GM13977 (cell line): ENCODE measurements around the gene EEF1AKMT4.
"Not testable (repeated sequence)": the region's sequence is repeated elsewhere in the genome, so short reads cannot be mapped to it uniquely, and the experiment has no call there.

ENCODE experiments used
- DNase-seq: peaks from one replicate; pipeline ENCODE4 v3.0.0; 2012; ENCODE audit warnings: low spot score
- in situ Hi-C: fragments of 300-500 bp; cut with MboI; formaldehyde crosslinking; loops from one replicate; pipeline ENCODE4 v1.12.0; 2022; ENCODE audit warnings: low sequenced_read_pairs, low pct_unique_long_range_greater_than_20kb, mixed read lengths, inconsistent platforms; ENCODE audit not compliant: unreplicated experiment
- TF ChIP-seq, protein P1 (sequence below): IDR thresholded peaks from 2 replicates; pipeline ENCODE4 v1.5.1; 2012; ENCODE audit warnings: mild to moderate bottlenecking, control low read depth; ENCODE audit not compliant: insufficient read depth; ENCODE audit errors: extremely low read depth, missing control alignments

The EEF1AKMT4 gene

DNA sequence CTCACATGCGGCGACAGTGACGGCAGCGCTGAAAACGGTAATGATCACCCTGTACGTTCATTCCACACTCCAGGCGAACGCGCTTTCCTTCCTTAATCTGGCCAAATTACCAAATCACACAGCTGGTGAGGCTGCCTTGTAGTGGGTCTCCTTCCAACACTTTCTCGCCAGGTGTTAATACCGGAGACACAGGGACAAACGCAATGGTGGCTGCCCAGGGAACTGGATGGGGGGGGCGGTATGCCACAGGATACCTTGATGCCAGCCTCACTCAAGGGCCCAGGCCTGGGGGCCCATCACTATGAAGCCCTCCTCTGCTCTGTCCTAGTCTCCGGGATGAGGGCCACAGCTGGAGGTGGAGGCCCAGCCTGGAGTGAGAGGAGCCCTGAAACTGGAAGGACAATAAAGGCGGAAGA, 13.3 kb downstream of the EEF1AKMT4 start:
- TF ChIP-seq, protein P1, sequence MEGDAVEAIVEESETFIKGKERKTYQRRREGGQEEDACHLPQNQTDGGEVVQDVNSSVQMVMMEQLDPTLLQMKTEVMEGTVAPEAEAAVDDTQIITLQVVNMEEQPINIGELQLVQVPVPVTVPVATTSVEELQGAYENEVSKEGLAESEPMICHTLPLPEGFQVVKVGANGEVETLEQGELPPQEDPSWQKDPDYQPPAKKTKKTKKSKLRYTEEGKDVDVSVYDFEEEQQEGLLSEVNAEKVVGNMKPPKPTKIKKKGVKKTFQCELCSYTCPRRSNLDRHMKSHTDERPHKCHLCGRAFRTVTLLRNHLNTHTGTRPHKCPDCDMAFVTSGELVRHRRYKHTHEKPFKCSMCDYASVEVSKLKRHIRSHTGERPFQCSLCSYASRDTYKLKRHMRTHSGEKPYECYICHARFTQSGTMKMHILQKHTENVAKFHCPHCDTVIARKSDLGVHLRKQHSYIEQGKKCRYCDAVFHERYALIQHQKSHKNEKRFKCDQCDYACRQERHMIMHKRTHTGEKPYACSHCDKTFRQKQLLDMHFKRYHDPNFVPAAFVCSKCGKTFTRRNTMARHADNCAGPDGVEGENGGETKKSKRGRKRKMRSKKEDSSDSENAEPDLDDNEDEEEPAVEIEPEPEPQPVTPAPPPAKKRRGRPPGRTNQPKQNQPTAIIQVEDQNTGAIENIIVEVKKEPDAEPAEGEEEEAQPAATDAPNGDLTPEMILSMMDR, result no peak
- no peak for DNase-seq
- in situ Hi-C loops, result no loop called here

DNA sequence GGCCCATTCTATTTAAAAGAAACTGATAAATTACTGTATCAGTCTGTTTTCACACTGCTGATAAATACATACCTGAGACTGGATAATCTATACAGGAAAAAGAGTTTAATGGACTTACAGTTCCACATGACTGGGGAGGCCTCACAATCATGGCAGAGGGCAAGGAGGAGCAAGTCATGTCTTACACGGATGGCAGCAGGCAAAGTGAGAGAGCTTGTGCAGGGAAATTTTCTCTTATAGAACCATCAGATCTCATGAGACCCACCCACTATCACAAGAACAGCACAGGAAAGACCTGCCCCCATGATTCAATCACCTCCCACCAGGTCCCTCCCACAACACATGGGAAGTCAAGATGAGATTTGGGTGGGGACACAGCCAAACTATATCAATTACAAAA, 17.8 kb downstream of the EEF1AKMT4 start:
- DNase-seq, in situ Hi-C loops: not testable (repeated sequence)

DNA sequence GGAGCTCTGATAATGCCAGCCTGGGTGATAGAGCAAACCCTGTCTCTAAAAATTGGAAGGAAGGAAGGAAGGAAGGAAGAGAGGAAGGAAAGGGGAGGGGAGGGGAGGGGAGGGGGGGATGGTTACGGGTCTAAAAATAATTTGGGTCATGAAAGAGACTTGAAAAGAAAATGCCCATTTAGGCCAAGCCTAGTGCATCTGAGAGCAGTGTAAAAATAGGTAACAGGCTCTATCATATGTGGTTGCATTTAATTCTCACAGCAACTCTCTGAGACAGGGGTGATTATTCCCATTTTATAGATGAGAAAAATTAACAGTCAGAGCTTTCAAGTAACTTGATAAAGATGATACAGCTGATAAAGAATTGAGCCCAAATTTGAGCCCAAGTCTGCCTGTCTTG, 22.8 kb downstream of the EEF1AKMT4 start:
- TF ChIP-seq, protein P1, result no peak
- DNase-seq, result no peak
- in situ Hi-C loops, result no loop called here

DNA sequence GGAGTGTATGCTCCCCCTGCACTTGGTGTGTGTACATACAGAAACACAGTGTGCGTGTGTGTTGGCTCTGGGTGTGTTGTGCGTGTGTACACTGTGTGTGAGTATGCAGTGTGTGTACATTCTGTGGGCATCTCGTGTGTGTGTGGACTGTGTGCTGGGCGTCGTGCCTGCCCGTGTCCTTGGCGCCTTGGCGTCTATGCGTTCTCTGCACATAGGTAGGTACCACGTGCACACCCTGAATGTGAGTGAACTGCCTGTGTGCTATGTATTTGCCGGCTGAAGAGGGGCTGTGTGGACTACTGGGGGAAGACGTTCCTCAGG, 25.9 kb downstream of the EEF1AKMT4 start:
- DNase-seq, result no peak
- in situ Hi-C loops, result no loop called here
- TF ChIP-seq, protein P1, result no peak

DNA sequence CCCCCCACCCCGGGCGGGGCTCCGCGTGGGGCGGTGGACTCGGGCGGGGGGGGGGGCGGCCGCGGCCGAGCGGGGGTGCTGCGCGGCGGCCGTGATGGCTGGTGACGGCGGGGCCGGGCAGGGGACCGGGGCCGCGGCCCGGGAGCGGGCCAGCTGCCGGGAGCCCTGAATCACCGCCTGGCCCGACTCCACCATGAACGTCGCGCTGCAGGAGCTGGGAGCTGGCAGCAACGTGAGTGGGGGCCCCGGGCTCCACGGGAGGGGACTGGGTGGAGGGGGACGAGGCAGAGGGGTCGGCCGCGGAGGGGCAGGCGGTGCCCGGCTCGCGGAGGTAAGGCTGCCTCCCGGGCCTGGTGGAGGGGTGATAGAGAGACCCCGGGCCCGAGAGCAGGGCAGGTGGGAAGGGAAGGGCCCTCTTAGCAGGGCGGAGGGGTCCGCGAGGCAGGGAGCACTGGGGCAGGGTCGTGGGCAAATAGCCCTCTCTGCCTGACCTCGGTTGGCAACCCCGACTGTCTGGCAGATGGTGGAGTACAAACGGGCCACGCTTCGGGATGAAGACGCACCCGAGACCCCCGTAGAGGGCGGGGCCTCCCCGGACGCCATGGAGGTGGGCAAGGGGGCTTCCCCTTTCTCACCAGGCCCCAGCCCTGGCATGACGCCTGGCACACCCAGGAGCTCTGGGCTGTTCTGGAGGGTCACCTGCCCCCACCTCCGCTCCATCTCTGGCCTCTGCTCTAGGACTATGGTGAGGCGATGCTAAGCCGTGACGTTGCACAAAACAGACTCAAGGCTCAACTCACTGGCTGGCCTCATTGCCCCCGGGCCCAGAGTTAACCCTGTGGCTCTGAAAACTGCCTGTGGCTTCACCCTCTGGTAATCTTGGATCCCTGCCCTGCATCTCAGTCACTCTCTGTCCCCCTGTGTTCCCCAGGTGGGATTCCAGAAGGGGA, 26.8 kb downstream of the EEF1AKMT4 start, which contains the start of gene ECE2:
TSS of gene ECE2 (plus strand) at position 62 of the 950 bp plus-strand sequence. CDS start at position 194, 132 bp downstream.
- TF ChIP-seq, protein P1, result no peak
- in situ Hi-C loops, result no loop called here
- no peak for DNase-seq

DNA sequence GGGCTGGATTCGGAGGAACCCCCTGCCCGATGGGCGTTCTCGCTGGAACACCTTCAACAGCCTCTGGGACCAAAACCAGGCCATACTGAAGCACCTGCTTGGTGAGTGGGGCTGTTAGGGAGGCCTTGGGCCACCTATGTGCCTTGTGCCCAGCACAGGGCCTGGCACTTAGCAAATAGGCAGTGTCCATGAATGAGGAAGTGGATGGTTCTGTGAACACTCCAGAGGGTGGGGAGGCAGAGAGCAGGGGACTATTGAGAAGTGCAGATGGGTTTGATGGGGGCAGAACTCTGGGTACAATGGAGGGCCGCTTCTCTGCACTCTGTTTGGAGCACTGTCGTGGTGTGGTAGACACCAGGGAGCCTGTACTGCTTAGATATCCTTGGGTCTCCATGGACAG, 27.9 kb downstream of the EEF1AKMT4 start:
- in situ Hi-C loops, result no loop called here
- TF ChIP-seq, protein P1, result no peak
- no peak for DNase-seq

DNA sequence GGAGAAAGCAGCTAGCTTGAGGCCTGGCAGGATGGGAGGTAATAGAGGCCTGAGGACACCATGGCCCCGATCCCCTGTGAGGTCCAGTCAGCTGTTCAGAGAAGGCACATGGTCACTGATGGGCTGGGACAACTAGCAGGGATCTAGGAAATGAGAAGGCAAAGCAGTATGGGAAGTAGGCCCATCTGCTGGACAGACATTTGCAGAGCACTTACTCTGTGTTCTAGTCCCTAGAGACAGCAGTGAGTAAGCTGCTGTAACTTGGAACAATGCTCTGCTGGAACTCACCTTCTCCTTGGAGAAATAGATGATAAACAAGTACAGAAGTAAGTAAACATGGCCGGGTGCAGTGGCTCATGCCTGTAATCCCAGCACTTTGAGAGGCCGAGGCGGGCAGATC, 33.5 kb downstream of the EEF1AKMT4 start:
- TF ChIP-seq, protein P1, result no peak
- no peak for DNase-seq

More for the DNA sequence above, 33.5 kb downstream of the EEF1AKMT4 start:
- in situ Hi-C loops, result no loop called here
